Measurements from ENCODE around the gene RPS6KA5.

DNA sequence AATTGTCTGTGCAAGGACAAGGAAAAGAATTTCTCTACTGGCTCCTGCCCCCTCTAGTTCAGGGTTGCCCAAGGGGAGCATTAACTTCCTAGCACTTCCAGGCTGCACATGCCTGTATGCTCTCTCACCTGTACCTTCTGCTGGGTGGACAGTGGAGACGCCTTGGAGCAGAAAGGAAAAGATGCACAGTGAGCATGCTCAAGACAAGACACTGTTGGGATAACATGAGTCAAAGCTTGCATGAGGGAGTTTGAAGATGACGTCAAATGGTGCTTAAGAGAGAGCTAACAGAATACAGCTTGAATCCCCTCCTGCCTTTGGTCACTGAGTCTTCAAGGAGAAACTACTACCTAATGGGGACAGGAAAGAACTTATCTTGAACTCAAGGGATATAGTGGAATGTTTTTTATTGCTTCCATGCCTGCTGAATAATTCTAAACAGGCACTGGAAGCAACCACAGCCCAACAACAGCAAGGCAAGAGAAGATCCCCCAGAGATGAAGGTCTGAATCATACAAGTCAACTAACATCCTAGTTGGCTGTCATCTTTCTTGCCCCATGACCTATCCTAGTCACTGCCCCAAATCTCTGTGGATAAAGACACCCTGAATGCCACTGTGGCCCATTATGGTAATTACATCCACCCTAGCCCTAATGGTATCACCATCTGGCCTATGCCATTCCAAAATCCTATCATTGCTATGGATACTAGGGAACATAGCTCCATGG is 23.5 kb downstream of the RPS6KA5 start:
- TF ChIP-seq, protein P1, sequence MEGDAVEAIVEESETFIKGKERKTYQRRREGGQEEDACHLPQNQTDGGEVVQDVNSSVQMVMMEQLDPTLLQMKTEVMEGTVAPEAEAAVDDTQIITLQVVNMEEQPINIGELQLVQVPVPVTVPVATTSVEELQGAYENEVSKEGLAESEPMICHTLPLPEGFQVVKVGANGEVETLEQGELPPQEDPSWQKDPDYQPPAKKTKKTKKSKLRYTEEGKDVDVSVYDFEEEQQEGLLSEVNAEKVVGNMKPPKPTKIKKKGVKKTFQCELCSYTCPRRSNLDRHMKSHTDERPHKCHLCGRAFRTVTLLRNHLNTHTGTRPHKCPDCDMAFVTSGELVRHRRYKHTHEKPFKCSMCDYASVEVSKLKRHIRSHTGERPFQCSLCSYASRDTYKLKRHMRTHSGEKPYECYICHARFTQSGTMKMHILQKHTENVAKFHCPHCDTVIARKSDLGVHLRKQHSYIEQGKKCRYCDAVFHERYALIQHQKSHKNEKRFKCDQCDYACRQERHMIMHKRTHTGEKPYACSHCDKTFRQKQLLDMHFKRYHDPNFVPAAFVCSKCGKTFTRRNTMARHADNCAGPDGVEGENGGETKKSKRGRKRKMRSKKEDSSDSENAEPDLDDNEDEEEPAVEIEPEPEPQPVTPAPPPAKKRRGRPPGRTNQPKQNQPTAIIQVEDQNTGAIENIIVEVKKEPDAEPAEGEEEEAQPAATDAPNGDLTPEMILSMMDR (IDR thresholded peaks at IDR 0.05; ENCODE audit: borderline replicate concordance, extremely low read depth, low read length, poor library complexity, severe bottlenecking) = no peak
- TF ChIP-seq EZH2 (IDR thresholded peaks at IDR 0.05; ENCODE audit: borderline replicate concordance, low read depth, low read length, severe bottlenecking) = no peak
